ENCODE data around the gene SLC16A14. TPM values are rescaled to one million over a fixed set of nuclear protein-coding genes. Genes with fewer than 3 reads are reported as not detected.

SLC16A14 gene
- total RNA-seq, 1 donor from 2014 or later, result 9.9 TPM

GRCh38 chr2:230042195-230042594 lies 26.5 kb downstream of the SLC16A14 start:
- DNase-seq, result no peak

- DNase-seq, result no peak
These were observed 45.4 kb downstream of the SLC16A14 start for GRCh38 chr2:230023313-230023712.

GRCh38 chr2:230019742-230020141 lies 49.0 kb downstream of the SLC16A14 start:
- no peak for DNase-seq

DNA sequence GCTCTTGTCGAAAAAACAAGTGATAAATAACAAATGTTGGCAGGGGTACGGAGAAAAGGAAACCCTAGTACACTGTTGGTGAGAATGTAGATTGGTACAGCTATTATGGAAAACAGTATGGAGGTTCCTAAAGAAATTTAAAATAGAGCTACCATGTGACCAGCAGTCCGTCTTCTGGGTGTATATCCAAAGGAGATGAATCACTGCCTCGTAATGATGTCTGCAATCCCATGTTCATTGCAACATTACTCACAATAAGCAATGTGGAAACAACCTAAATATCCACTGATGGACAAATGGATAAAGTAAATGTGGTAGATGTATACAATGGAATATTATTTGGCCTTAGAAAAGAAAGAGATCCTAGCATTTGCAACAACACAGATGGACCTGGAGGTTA lies 50.6 kb downstream of the SLC16A14 start:
- no peak for DNase-seq

GRCh38 chr2:230016844-230017243 lies 51.9 kb downstream of the SLC16A14 start:
- DNase-seq, result no peak

DNA sequence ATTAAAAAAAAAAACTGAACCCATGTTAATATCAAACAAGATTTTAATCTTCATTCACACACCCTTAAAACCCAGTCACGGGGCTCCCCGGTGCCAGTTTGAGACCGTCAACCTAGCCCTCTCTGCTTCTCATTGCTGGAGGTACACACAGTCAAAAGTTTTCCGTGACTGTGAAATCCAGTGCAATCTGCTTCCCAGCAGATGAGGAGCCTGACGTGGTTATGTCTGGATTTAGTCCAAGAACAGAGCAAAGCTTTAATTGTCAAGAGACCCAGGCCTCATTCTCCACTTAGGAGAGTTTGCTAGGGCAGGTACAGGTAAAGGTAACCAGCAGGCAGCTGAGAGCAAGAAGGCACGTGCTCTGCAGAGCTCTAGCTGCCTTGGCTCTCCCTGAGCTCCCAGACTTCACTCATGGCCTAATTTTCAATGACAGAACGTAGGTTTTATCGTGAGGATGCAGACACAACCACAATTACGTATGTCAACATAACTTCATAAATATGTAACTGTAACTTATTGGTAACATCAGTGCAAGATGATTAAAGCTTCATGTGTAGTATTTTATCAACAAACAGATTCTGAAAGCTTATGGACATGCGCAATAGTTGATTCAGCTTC lies 56.3 kb downstream of the SLC16A14 start:
- peak; percentile 13 for DNase-seq

- DNase-seq, result no peak
These were observed 57.1 kb downstream of the SLC16A14 start for GRCh38 chr2:230011617-230012016.

DNA sequence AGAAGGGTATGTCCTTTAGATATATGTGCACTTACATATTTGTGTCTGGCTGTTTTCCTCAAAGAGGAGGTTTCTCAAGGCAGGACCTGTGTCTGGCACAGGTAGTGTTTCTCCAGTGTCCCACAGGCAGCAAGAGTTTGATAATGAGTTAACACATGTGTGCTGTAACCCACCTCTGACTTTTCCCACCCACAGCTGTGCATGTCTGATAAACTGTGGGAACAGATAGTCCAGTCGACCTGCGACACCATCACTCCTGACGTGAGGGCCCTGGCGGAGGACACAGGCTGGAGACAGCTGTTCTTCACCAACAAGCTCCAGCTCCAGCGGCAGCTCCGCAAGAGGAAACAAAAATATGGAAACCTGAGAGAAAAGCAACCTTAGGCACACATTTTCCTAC lies 58.2 kb downstream of the SLC16A14 start:
- no peak for DNase-seq

- DNase-seq, result no peak
These were observed 60.0 kb downstream of the SLC16A14 start for GRCh38 chr2:230008708-230009066.

GRCh38 chr2:230007931-230008707 lies 60.6 kb downstream of the SLC16A14 start:
- DNase-seq, result peak; percentile 71

- DNase-seq, result no peak
These were observed 68.4 kb downstream of the SLC16A14 start for GRCh38 chr2:230000118-230000841.

DNA sequence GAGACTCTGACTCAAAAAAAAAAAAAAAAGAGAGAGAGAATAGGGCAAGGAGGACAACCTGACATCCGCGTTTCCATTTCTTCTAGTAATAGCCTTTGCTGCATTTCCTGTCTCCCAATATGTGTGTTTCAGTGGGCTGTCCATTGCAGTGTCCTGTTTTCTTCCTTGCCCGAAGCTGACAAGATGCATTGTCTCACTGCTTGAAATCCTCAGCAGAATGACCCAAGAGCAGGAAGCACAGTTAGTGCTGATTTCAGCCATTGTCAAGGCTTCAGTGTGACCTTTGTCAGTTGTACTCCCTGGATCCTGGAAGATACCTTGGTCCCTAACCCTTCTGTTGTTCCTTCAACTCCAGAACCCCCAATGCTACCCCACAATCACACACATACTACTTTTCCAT lies 71.2 kb downstream of the SLC16A14 start:
- DNase-seq, result no peak

GRCh38 chr2:229996320-229996719 lies 72.4 kb downstream of the SLC16A14 start:
- no peak for DNase-seq

- no peak for DNase-seq
These were observed 75.5 kb downstream of the SLC16A14 start for GRCh38 chr2:229993236-229993635.

Small RNA genes lying within 50 kb of the gene (small RNA-seq; reads per million reads assigned to genes)
- not detected for gene RNY4P19 (ENCODE audit: low replicate concordance)

Other genes with a start within 250 kb of the SLC16A14 start
- gene TRIP12, start 146.9 kb downstream of the SLC16A14 start, total RNA-seq, result 241 TPM
- gene FBXO36, start 146.4 kb downstream of the SLC16A14 start, total RNA-seq, result 3.1 TPM
- 15.2 TPM for gene SP110, start 151.1 kb upstream of the SLC16A14 start, total RNA-seq
- 1.7 TPM for gene SP140, start 156.8 kb upstream of the SLC16A14 start, total RNA-seq